Measurements from ENCODE around the gene ZC3HAV1. TPM values are rescaled to one million over a fixed set of nuclear protein-coding genes. Genes with fewer than 3 reads are reported as not detected.

Gene ZC3HAV1
- total and polyA plus RNA-seq, 2 experiments from 2014 or later: 24.8 to 56.8 TPM

GRCh38 chr7:139094030-139094429 is 15.5 kb downstream of the ZC3HAV1 start:
- ATAC-seq: no peak
- H4K20me1 ChIP-seq (replicated peaks; ENCODE audit: insufficient read depth): 0 out of 2 replicates have a peak, but pooled peaks cover 3% of the 10 kb centered on the region
- peaks cover 61% of the 10 kb centered on the region for H3K79me2 ChIP-seq (replicated peaks; ENCODE audit: insufficient read depth)
- no peak overlapping the region for H3K4me3 Mint-ChIP-seq
- peaks cover 2% of the 10 kb centered on the region for H3K27me3 Mint-ChIP-seq (ENCODE audit: insufficient read depth, low read depth, poor library complexity)
- peaks cover 5% of the 10 kb centered on the region; the same call in 1 of the 2 replicates for H3K36me3 ChIP-seq (ENCODE audit: insufficient read depth)
- DNase-seq (ENCODE audit: low spot score): no peak
- H3F3A ChIP-seq (replicated peaks; ENCODE audit: low read depth): no peaks in the 10 kb centered on the region; the same call in 1 of the 2 replicates
- no peaks in the 10 kb centered on the region for H3K9me2 ChIP-seq (ENCODE audit: insufficient read depth)
- H2AFZ ChIP-seq: no peak overlapping the region
- H3K9me3 Mint-ChIP-seq: no peaks in the 10 kb centered on the region
- no peak for TF ChIP-seq ETS1 (IDR thresholded peaks at IDR 0.05)
- TF ChIP-seq POLR2AphosphoS5 (IDR thresholded peaks at IDR 0.05; ENCODE audit: low read depth): no peak
- TF ChIP-seq ZNF331 (CRISPR knock-in tag; IDR thresholded peaks at IDR 0.05; ENCODE audit: low read depth): no peak
- TF ChIP-seq STAT1 (IDR thresholded peaks at IDR 0.05; ENCODE audit: unreplicated experiment): no peak
- no peak for TF ChIP-seq CTCF (conservative IDR thresholded peaks at IDR 0.05; ENCODE audit: low read depth in 2 of 2)
- TF ChIP-seq EZH2 (IDR thresholded peaks at IDR 0.05; ENCODE audit: low read depth, unreplicated experiment): no peak
- no peak for TF ChIP-seq JUNB (IDR thresholded peaks at IDR 0.05; ENCODE audit: unreplicated experiment)
- TF ChIP-seq ZNF114 (CRISPR knock-in tag; IDR thresholded peaks at IDR 0.05): no peak
- no peak for TF ChIP-seq EZH2phosphoT487 (IDR thresholded peaks at IDR 0.05; ENCODE audit: unreplicated experiment)
- no peak for TF ChIP-seq ZNF462 (CRISPR knock-in tag; IDR thresholded peaks at IDR 0.05)
- TF ChIP-seq REST (IDR thresholded peaks at IDR 0.05; ENCODE audit: unreplicated experiment): no peak
- no peak for TF ChIP-seq NANOG (IDR thresholded peaks at IDR 0.05; ENCODE audit: borderline replicate concordance)
- H3K27me3 ChIP-seq (ENCODE audit: insufficient read depth): no peaks in the 10 kb centered on the region
- peaks cover 6% of the 10 kb centered on the region for H3K36me3 Mint-ChIP-seq (ENCODE audit: low read depth)
- peak overlapping the region; percentile 80 for H3K27ac ChIP-seq (ENCODE audit: low read depth)
- peak overlapping the region; percentile 28; the same call in 1 of the 2 replicates for H3K4me3 ChIP-seq
- peak overlapping the region; percentile 62; the same call in 1 of the 2 replicates for H3K4me2 ChIP-seq
- H3K4me1 ChIP-seq (ENCODE audit: insufficient read depth): peaks cover 35% of the 10 kb centered on the region
- H3K27ac Mint-ChIP-seq: 0 out of 2 replicates have a peak overlapping the region, but pooled peaks have one; percentile 4
- H3K4me1 Mint-ChIP-seq: peaks cover 41% of the 10 kb centered on the region
